Heart left ventricle (tissue), 16 donors: ENCODE measurements around the gene PKDCC. TPM values are rescaled to one million over a fixed set of nuclear protein-coding genes. Genes with fewer than 3 reads are reported as not detected.

Experiments used
- ATAC-seq, 4 donors: fragments of 200-7000 bp; cut with Tn5 transposase; one replicate each; pipeline ENCODE4 v1.9.1; 2020 to 2022; ENCODE audit warnings: moderate library complexity in 4 of 4, mild to moderate bottlenecking in 3 of 4, moderate number of reproducible peaks in 1 of 4
- DNase-seq, 5 donors: peaks; one replicate each; pipeline ENCODE4 v3.0.0-alpha.2; 2020
- H3K27ac ChIP-seq, 12 donors: fragments of 200-600 bp; sonication (generic) in 4 of 12; one replicate each; pipeline versions ENCODE4 v1.5.0 to v1.8.0; 2016 to 2022; ENCODE audit warnings: mild to moderate bottlenecking in 2 of 12
- H3K27me3 ChIP-seq, 9 donors: fragments of 200-600 bp; sonication (generic) in 2 of 9; one replicate each; pipeline versions ENCODE4 v1.5.1 to v1.8.0; 2016 to 2022; ENCODE audit warnings: mild to moderate bottlenecking in 3 of 9
- H3K36me3 ChIP-seq, 9 donors: fragments of 200-600 bp; sonication (generic) in 2 of 9; one replicate each; pipeline versions ENCODE4 v1.5.0 to v1.8.0; 2018 to 2022; ENCODE audit warnings: mild to moderate bottlenecking in 2 of 9
- H3K4me1 ChIP-seq, 12 donors: fragments of 200-600 bp; sonication (generic) in 4 of 12; one replicate each; pipeline versions ENCODE4 v1.5.0 to v1.8.0; 2016 to 2022; ENCODE audit warnings: mild to moderate bottlenecking in 3 of 12
- H3K4me3 ChIP-seq, 12 donors: fragments of 200-600 bp; sonication (generic) in 4 of 12; one replicate each; pipeline versions ENCODE4 v1.5.0 to v1.8.0; 2017 to 2022; ENCODE audit warnings: mild to moderate bottlenecking in 9 of 12, moderate library complexity in 4 of 12
- H3K9me3 ChIP-seq, 12 donors: fragments of 200-600 bp; sonication (generic) in 4 of 12; one replicate each; pipeline versions ENCODE4 v1.5.0 to v1.8.0; 2016 to 2022; ENCODE audit warnings: mild to moderate bottlenecking in 1 of 12
- CTCF ChIP-seq, 12 donors: fragments of 200-600 bp; sonication (generic) in 4 of 12; IDR thresholded peaks; one replicate each; pipeline versions ENCODE4 v1.5.0 to v1.8.0; 2018 to 2022; ENCODE audit warnings: antibody characterized with exemption in 12 of 12, mild to moderate bottlenecking in 5 of 12
- POLR2A ChIP-seq, 2 donors: fragments of 450-650 bp; IDR thresholded peaks; one replicate each; pipeline ENCODE4 v1.6.1; 2017; ENCODE audit warnings: antibody characterized with exemption in 2 of 2, mild to moderate bottlenecking in 2 of 2, moderate library complexity in 2 of 2
- WGBS, 4 donors: extraction: QIAGEN DNeasy Blood & Tissue Kit in 2 of 4; methylation state at CpG; one replicate each; pipeline versions ENCODE4 v1.1.5 to v1.1.7; 2013 to 2018; 5-methylcytosine and 5-hydroxymethylcytosine counted together
- intact Hi-C, 10 donors: fragments of 100-400 bp; cut with DNase I; formaldehyde crosslinking; loops; one replicate each; pipeline versions ENCODE4 v1.11.1 to v1.14.2; 2022
- polyA plus RNA-seq, 2 donors: library from polyadenylated mRNA; stranded (reverse); fragments of 200-250 nt; gene quantifications; one replicate each; pipeline ENCODE4 v1.2.3, GENCODE V29; 2013
- total RNA-seq, 9 donors: library from RNA; depleted of rRNA in 2 of 9; stranded (reverse); fragments of >200 nt in 2 of 9; fragmentation: NEBNext Ultra II Directional in 3 of 9; extraction: Animal tissue kit (Norgen Biotek cat#: 25700) in 3 of 9; gene quantifications; one replicate each; pipeline versions ENCODE4 v1.1.0 to v1.2.4, GENCODE V29; 2016 to 2023
- donor health status: ischemic (EF 13 %, LVEDD 7.1; RV severe dilation, severe dysfunction).
- donor health status: healthy with polysubstance abuse.
- donor health status: DM: no; HTN: yes; CAD: no.
- donor health status: DM: no; HTN: no; CAD: no.
- donor health status: ischemic (EF 25% LVEDD 6.9; RV normal size, moderate dysfunction).
- donor health status: ischemic (EF 25% LVEDD 5.7; RV mildly dilated, moderate dysfunction).
- donor health status: healthy.
- donor health status: DM: yes; HTN: yes; CAD: no.
- donor health status: ischemic (EF 35%, LVEDD 5.7; RV mildly dilated, moderate dysfunction).
- donor health status: nonischemic (EF 11% LVEDD 7.7; RV severe dilation, severe dysfunction).
- donor health status: DM: yes; HTN: yes; CAD: no.
- donor health status: PGD.
- donor health status: ischemic (EF 29% LVEDD 5.4; RV normal size, mild dysfunction).
- donor health status: nonischemic (EF 23%, LVEDD 6.1; RV moderate dilation, normal function).

The PKDCC gene
- total and polyA plus RNA-seq, 11 donors = 22.7 to 124 (median 53.2) TPM

GRCh38 chr2:41999592-42000281 is 48.1 kb upstream of the PKDCC start:
- DNase-seq (no peak), ATAC-seq (no peak)
- Histone ChIP-seq H3K36me3 (no peaks in the 10 kb centered on the region), H3K27ac (peak overlapping the region in 3 of 12 donors; percentile 20 to 57 (median 35)), H3K4me1 (peaks cover 0 to 22% (median 8%) of the 10 kb centered on the region in 12 donors), H3K27me3 (no peaks in the 10 kb centered on the region), H3K9me3 (peaks cover 0 to 6% (median 0%) of the 10 kb centered on the region in 12 donors), H3K4me3 (no peak overlapping the region)
- 85 to 92% (median 89%) methylated on average over 9 of the region's 9 CpGs for WGBS, 4 donors
- intact Hi-C loops = loop anchor here in 1 of 10 donors (5.0 kb wide), 1 partner anchor 32 kb away; no protein-coding TSS in a partner anchor
- no peak for TF ChIP-seq POLR2A (IDR thresholded peaks at IDR 0.05)
- TF ChIP-seq CTCF (IDR thresholded peaks at IDR 0.05) = no peak

- Histone ChIP-seq H3K27ac (no peak overlapping the region), H3K4me3 (no peak overlapping the region), H3K36me3 (no peaks in the 10 kb centered on the region), H3K4me1 (peaks cover 0 to 22% (median 8%) of the 10 kb centered on the region in 12 donors), H3K9me3 (peaks cover 0 to 6% (median 0%) of the 10 kb centered on the region in 12 donors), H3K27me3 (no peaks in the 10 kb centered on the region)
- TF ChIP-seq POLR2A (IDR thresholded peaks at IDR 0.05) (no peak), CTCF (IDR thresholded peaks at IDR 0.05) (no peak)
- intact Hi-C loops = loop anchor here in 1 of 10 donors (5.0 kb wide), 1 partner anchor 34 kb away; no protein-coding TSS in a partner anchor
- DNase-seq (no peak), ATAC-seq (no peak)
- WGBS, 4 donors = 88 to 91% (median 90%) methylated on average over 21 of the region's 21 CpGs
Measured at GRCh38 chr2:42001711-42002201, 46.1 kb upstream of the PKDCC start.

- no peak for TF ChIP-seq POLR2A (IDR thresholded peaks at IDR 0.05)
- no peak for TF ChIP-seq CTCF (IDR thresholded peaks at IDR 0.05)
- no peaks in the 10 kb centered on the region for H3K27me3 ChIP-seq
- intact Hi-C loops = no loop called here
- ATAC-seq (no peak), DNase-seq (no peak)
- H3K4me3 ChIP-seq = no peak overlapping the region
- no peaks in the 10 kb centered on the region for H3K36me3 ChIP-seq
- H3K27ac ChIP-seq = no peak overlapping the region
- H3K9me3 ChIP-seq = peaks cover 0 to 6% (median 0%) of the 10 kb centered on the region in 12 donors
- WGBS, 4 donors = 88 to 95% (median 92%) methylated on average over 7 of the region's 7 CpGs
- H3K4me1 ChIP-seq = peaks cover 0 to 17% (median 3%) of the 10 kb centered on the region in 12 donors
Measured at GRCh38 chr2:42007551-42007950, 40.3 kb upstream of the PKDCC start.

- intact Hi-C loops = no loop called here
- DNase-seq (no peak), ATAC-seq (peak; percentile 13 to 45 (median 27))
- Histone ChIP-seq H3K4me3 (no peak overlapping the region), H3K27ac (no peak overlapping the region), H3K4me1 (peaks cover 0 to 17% (median 3%) of the 10 kb centered on the region in 12 donors), H3K27me3 (no peaks in the 10 kb centered on the region), H3K36me3 (no peaks in the 10 kb centered on the region), H3K9me3 (peaks cover 0 to 6% (median 0%) of the 10 kb centered on the region in 12 donors)
- TF ChIP-seq POLR2A (IDR thresholded peaks at IDR 0.05) (no peak), CTCF (IDR thresholded peaks at IDR 0.05) (no peak)
- WGBS, 4 donors = 78 to 91% (median 88%) methylated on average over 10 of the region's 10 CpGs
Measured at GRCh38 chr2:42008241-42008921, 39.4 kb upstream of the PKDCC start.
